Activated CD8-positive, alpha-beta memory T cell treated with anti-CD3 and anti-CD28 coated beads, Interleukin-2, amount 50 U/mL, for 48 hours (primary cell): ENCODE measurements around the gene CDC27.
A peak's percentile ranks its signal among the peaks of the same experiment; 100 is the strongest.
"Not testable (repeated sequence)": the region's sequence is repeated elsewhere in the genome, so short reads cannot be mapped to it uniquely, and the experiment has no call there.

Experiments
- DNase-seq: peaks from one replicate; pipeline ENCODE4 v3.0.0-alpha.2; 2020

The CDC27 gene

GRCh38 chr17:47219621-47220475 is 30.8 kb upstream of the CDC27 start:
- DNase-seq, result no peak

GRCh38 chr17:47218896-47219430 is 29.9 kb upstream of the CDC27 start:
- DNase-seq, result no peak

- not testable (repeated sequence) for DNase-seq
Measured at GRCh38 chr17:47217279-47217678, 28.2 kb upstream of the CDC27 start.

- not testable (repeated sequence) for DNase-seq
Measured at GRCh38 chr17:47216821-47217220, 27.7 kb upstream of the CDC27 start.

GRCh38 chr17:47214931-47215330 is 25.8 kb upstream of the CDC27 start:
- DNase-seq, result no peak

GRCh38 chr17:47213540-47213939 is 24.4 kb upstream of the CDC27 start:
- DNase-seq, result no peak

GRCh38 chr17:47212458-47212857 is 23.4 kb upstream of the CDC27 start:
- no peak for DNase-seq

- DNase-seq, result no peak
Measured at GRCh38 chr17:47210779-47211178, 21.7 kb upstream of the CDC27 start.

GRCh38 chr17:47210105-47210504 is 21.0 kb upstream of the CDC27 start:
- no peak for DNase-seq

GRCh38 chr17:47209499-47209898 is 20.4 kb upstream of the CDC27 start:
- DNase-seq, result no peak

GRCh38 chr17:47208744-47209488 is 19.8 kb upstream of the CDC27 start, which contains the start of gene MYL4:
MYL4 (plus strand) TSS chr17:47209348; CDS start chr17:47209423, 75 bp downstream.
- DNase-seq, result no peak

- DNase-seq, result no peak
Measured at GRCh38 chr17:47207143-47208067, 18.3 kb upstream of the CDC27 start.

GRCh38 chr17:47205419-47205963 is 16.4 kb upstream of the CDC27 start:
- peak; percentile 70 for DNase-seq

- peak; percentile 66 for DNase-seq
Measured at GRCh38 chr17:47204722-47205418, 15.8 kb upstream of the CDC27 start.

GRCh38 chr17:47203984-47204721 is 15.1 kb upstream of the CDC27 start:
- DNase-seq, result peak; percentile 67

GRCh38 chr17:47201166-47201565 is 12.1 kb upstream of the CDC27 start:
- no peak for DNase-seq

- DNase-seq, result no peak
Measured at GRCh38 chr17:47200325-47200664, 11.2 kb upstream of the CDC27 start.

GRCh38 chr17:47199627-47200324 is 10.7 kb upstream of the CDC27 start:
- no peak for DNase-seq

- DNase-seq, result no peak
Measured at GRCh38 chr17:47197821-47198220, 8.7 kb upstream of the CDC27 start.

- DNase-seq, result no peak
Measured at GRCh38 chr17:47193931-47194511, 4.9 kb upstream of the CDC27 start.
